RWPE1 (cell line): ENCODE results near the gene GFER.

Experiments used
- CTCF ChIA-PET: fragments of 350-600 bp; sonication (Branson Sonifier 250); formaldehyde crosslinking; extraction: SDS; loops from one replicate; lab custom pipeline; 2021; lab: Yijun Ruan, JAX
- POLR2A ChIA-PET: fragments of 400-600 bp; formaldehyde crosslinking; extraction: SDS; loops from one replicate; lab custom pipeline; 2020; ENCODE audit warnings: antibody characterized with exemption; ENCODE audit not compliant: low non-redundant PET; lab: Yijun Ruan, JAX
- DNase-seq: peaks from one replicate; pipeline ENCODE4 v3.0.0; 2012; ENCODE audit warnings: low spot score
- H3K27ac ChIP-seq: fragments of 450-650 bp; 2 replicates; pipeline ENCODE4 v1.5.1; 2017
- TF ChIP-seq, protein P1 (sequence below): fragments of 450-650 bp; conservative IDR thresholded peaks from 2 replicates; pipeline ENCODE4 v1.5.1; 2017; ENCODE audit warnings: low read depth, mild to moderate bottlenecking

The GFER gene

DNA sequence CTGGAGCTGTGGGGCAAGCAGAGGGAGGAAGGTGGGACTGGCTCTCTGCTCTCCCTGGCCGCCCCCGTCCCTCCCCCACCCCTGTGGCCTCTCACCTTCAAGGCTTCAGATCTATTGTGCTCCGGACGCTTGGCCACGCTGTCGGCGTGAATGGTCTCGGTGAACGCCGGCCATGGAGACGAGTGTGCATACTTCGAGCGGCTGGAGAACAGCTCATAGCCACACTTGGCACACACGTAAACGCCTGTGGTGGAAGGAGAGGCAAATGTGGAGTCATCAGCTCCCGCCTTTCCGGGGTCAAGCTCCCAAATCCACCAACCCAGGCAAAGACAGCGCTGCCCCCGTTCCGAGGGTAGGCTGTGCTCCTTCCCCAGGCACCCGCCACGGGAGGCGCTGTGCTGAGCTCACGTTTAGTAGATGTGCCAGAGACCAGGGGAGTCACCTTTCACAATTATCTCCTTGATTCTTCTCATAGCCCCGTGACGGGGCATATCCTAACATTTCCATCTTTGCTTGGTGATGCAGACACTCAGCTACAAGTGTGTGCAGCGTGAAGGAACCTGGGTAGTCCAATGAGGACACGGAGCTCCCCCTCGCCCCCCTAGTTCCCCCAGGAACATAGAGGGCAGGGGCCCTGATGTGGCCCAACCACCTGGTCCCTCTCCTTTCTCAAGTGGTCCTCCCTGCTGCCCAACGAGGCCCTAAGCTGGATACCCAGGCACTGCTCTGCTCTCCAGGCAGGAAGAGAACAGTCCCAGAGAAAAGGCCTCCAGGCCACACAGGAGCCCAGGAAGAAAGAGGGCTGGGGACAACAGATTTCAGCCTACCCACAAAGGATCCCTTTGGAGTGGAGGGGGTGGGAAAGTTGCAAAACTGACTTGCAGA, 42.6 kb upstream of the GFER start:
- POLR2A ChIA-PET, result interaction anchor here (0.5 kb wide), 1 partner anchor 32 kb away, joined by 4 read pairs; no protein-coding TSS in a partner anchor
- TF ChIP-seq, protein P1, sequence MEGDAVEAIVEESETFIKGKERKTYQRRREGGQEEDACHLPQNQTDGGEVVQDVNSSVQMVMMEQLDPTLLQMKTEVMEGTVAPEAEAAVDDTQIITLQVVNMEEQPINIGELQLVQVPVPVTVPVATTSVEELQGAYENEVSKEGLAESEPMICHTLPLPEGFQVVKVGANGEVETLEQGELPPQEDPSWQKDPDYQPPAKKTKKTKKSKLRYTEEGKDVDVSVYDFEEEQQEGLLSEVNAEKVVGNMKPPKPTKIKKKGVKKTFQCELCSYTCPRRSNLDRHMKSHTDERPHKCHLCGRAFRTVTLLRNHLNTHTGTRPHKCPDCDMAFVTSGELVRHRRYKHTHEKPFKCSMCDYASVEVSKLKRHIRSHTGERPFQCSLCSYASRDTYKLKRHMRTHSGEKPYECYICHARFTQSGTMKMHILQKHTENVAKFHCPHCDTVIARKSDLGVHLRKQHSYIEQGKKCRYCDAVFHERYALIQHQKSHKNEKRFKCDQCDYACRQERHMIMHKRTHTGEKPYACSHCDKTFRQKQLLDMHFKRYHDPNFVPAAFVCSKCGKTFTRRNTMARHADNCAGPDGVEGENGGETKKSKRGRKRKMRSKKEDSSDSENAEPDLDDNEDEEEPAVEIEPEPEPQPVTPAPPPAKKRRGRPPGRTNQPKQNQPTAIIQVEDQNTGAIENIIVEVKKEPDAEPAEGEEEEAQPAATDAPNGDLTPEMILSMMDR, result no peak
- CTCF ChIA-PET, result interaction anchor here (0.6 to 2.1 kb wide), 3 partner anchors 9 to 73 kb away, joined by 3 to 12 read pairs (median 4); no protein-coding TSS in a partner anchor
- peak overlapping the region; percentile 73 for H3K27ac ChIP-seq
- DNase-seq, result no peak

DNA sequence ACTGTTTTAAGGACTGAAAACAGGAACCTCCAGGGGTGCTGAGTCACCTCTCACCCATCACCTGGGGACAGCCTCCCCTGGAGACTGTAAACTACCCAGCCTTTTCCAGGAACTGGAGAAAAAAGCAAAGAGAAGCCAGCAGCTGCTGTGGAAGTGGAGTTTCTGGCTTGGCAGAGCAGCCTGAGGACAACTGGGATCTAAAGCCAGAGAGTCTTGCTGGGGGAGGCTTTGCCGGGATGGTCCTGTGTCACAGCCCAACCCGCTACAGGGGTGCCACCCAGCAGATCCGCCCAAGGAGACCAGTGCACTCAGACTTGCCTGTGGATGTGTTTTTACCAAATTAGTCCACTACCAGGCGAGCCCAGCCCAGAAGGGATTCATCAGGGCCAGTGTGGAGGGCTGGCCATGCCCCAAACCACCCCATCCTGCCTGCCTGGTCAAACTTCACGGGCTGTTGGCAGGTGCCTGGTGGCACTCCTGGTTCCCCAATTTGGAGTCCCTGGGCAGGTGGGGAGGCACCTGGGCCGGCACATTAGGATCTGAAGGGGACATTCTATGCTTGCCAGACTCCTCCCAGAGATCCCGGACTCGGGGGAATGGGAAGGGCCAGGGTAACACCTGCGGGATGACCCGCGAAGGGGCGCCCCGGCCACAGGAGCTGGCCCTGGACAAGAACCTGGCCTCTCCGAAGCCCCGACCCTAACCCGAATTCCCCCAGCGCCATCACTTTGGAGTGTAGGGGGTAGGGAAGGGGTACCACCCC, 41.8 kb upstream of the GFER start:
- POLR2A ChIA-PET, result no interaction called here
- peak; percentile 30 for DNase-seq
- peak overlapping the region; percentile 73 for H3K27ac ChIP-seq
- TF ChIP-seq, protein P1, result no peak
- CTCF ChIA-PET, result interaction anchor here (0.6 to 2.1 kb wide), 2 partner anchors 10 to 13 kb away, joined by 4 to 12 read pairs; no protein-coding TSS in a partner anchor

DNA sequence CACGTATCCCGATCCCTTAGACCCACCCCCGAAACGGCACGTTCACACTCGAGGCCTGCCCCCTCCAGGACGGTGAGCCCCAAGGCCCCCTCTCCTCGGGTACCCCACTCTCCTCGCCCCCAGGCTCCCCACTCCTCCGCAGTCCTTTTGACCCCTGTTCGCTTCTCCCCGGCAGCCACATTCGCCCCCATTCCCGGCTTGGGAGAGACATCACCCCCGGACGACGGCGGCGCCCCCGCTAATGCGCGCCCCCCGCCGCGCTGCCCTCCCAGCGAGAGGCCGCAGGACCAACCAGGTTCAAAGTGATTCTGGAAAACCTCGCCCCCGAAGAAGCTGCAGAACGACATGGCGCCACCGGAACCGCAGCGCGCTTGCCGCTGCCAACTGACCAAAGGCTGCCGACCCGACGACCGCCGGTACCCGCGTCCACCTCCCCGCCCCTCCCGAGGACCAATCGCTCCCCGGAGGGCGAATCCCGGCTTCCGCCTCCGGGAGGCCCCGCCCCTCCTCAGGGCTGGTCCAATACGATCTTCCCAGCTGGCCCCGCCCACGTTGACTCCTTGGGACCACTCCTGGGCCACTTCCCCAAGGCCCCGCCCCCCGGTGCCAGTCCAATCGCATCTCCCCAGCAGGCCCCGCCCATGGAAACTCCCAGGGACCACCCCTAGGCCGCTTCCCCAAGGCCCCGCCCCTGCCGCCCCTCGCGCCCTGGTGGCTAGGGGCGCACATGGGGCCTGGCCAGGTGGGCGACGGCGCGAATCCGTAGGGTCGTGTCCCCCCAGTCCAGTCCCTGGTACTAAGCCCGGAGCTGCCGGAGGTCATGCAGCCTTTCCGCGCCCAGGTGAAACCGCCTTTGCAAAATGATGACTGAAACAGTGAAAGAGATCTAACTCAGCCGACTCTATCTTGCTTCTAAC, 40.9 kb upstream of the GFER start, which contains the start of gene MSRB1:
Gene MSRB1, minus strand, starts transcription at position 390 of the 917 bp plus-strand sequence. Its CDS starts 43 bp downstream, at position 347.
- H3K27ac ChIP-seq, result peak within 1 kb of the TSS; percentile 73
- TF ChIP-seq, protein P1, result no peak
- peak; percentile 98 for DNase-seq
- ChIA-PET CTCF (no interaction called here), POLR2A (interaction anchor here (0.5 to 1.0 kb wide), 4 partner anchors 16 to 43 kb away, joined by 3 to 5 read pairs (median 3); partner anchors contain the start of gene NDUFB10)

DNA sequence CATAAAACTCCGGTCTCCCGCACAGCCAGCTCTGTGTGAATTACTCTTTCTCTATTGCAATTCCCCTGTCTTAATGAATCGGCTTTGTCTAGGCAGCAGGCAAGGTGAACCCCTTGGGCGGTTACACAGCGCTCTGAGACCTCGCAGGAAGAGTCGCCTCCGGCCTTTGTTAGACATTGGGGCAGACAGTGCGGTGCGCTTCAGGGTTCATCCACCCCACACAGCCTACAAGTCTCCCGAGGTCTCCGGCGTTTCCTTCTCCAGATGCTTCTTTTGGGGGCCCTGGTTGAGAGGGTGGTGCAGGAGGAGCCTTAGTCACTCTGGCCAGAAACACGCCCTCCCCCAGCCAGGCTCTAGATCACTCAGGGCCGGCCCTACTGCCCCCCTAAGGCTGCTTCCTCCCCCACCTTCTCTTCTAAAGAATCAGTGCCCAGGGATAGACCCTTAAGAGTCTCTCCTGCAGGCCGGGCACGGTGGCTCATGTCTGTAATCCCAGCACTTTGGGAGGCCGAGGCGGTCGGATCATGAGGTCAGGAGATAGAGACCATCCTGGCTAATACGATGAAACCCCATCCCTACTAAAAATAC, 39.3 kb upstream of the GFER start:
- POLR2A ChIA-PET, result interaction anchor here (0.7 kb wide), 1 partner anchor 8 kb away, joined by 3 read pairs; no protein-coding TSS in a partner anchor
- TF ChIP-seq, protein P1, result no peak
- no peak overlapping the region for H3K27ac ChIP-seq
- CTCF ChIA-PET, result interaction anchor here (0.7 kb wide), 2 partner anchors 28 to 107 kb away, joined by 3 read pairs; no protein-coding TSS in a partner anchor
- no peak for DNase-seq

DNA sequence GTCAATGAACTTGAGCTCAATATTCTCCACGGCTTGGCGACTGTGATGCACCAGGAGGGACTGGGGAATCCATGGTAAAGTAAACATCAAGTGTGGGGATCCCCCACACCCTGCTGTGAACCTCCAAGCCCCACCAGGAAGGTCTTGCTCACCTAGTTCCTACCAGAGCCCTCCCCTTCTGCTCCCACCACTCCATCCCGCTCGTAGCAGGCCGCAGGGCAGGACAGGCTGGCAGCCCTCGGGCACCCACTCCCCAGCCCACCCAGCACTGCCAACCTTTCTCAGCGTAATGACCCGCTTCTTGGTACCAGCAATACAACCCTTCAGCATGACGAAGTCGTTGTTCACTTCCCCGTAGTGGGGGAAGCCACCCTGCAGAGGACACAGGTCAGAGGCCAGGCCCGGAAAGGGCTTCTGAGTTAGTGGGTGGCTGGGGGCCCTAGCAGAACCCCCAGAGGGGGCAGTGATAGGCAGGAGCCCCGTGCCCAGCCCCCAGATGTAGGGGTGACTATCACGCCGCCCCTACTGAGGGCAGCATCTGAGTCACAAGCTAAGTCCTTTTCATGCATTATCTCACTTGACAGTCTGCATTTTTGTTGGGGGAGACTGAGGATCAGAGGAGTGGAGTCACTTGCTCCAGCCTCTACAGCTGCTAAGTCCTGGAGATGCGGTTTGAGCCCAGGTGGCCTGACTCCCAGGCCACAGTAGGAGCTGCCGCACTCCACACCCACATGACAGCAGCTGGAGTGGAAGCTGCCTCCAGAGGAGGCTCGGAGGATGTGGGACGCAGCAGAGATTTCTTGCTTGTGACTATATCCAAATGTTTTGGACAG, 38.2 kb upstream of the GFER start:
- CTCF ChIA-PET, result interaction anchor here (0.5 kb wide), 1 partner anchor 51 kb away, joined by 6 read pairs; no protein-coding TSS in a partner anchor
- no peak for DNase-seq
- TF ChIP-seq, protein P1, result no peak
- POLR2A ChIA-PET, result interaction anchor here (0.6 kb wide), 1 partner anchor 16 kb away, joined by 3 read pairs; no protein-coding TSS in a partner anchor
- no peak overlapping the region for H3K27ac ChIP-seq
